ENCODE measurements around the gene OTUB2.
A peak's percentile ranks its signal among the peaks of the same experiment; 100 is the strongest.

The OTUB2 gene

DNA sequence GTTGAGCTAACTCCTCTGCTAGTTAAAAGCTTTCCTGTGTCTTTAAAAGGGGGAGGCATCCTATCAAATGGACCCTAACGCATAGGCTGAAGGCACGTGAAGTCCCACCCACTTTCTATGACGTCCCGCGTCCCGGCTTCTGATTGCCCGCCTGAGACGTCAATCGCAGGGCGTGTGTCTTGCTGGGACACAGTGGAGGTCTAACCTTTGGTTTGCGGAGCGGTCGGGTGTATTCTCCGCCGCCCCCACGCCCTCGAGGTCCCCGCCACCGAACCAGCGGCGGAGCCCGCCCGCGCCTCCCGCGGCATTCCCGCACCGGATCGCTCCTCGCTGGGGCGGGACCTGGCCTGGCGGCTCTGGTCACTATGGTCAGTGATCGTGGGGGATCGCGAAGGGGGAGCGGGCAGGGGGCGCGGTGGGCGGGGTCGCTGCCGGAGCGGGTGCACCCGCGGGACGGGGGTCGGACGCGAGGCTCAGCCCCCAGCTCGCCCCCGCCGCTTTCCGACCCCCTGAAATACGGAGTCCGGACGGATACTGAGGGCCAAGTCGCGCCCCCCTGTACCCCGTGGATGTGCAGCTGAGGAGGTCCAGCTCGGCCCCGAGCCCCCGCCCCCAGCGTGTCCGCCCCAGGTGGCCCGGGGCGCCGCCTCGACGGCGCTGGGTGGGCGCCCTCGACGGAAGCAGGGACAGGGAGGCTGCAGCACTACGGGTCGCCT is at the start of gene OTUB2:
Gene OTUB2, plus strand, starts transcription at position 168 of the 716 bp plus-strand sequence. Its CDS starts 198 bp downstream, at position 366.
- DNase-seq: peak; percentile 98

- DNase-seq: no peak
Measured at GRCh38 chr14:93976477-93977057, 49.6 kb upstream of the OTUB2 start, which contains the start of gene ASB2. ASB2 (minus strand) TSS chr14:93976570; CDS start chr14:93964539, 12,031 bp downstream.

- no peak for DNase-seq
Measured at GRCh38 chr14:93977171-93977570, 49.0 kb upstream of the OTUB2 start.

- no peak for DNase-seq
Measured at GRCh38 chr14:93977790-93978581, 48.2 kb upstream of the OTUB2 start.

- no peak for DNase-seq
Measured at GRCh38 chr14:93978735-93979134, 47.4 kb upstream of the OTUB2 start.

DNA sequence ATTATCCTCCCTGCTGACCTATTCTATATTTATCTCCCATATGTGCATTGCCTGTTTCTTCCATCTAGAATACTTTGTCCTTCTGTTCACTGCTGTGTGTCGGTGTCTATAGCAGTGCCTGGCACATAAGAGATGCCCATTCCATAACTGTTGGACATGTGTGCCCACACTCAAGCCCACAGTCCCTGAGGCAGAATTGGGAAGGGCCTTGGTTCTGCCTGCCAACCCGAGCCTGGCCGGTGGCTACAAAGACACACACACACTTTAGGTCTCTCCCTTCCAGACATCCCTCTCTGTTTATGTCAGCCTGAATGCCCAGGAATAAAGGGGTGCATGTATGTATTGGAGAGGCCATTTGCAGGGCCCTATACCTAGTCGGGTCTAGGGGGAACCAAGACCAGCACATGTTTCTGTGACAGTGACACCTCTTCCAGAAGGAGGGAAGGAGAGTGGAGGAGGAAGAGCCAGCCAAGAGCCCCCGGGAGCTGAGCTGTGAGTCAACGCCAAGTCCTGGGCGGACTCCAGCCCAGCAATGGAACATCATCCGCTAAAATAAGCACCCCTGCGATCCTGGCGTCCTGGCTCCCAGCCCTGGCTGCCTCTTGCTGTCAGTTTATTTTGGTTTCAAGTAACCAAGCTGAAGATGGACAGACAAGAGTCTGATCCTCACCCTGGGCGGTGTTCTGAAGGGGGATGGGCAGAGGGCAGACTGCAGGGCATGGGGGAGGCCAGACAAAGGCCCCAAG is 45.5 kb upstream of the OTUB2 start:
- DNase-seq: no peak

- DNase-seq: no peak
Measured at GRCh38 chr14:93981316-93982229, 44.6 kb upstream of the OTUB2 start.

- peak; percentile 35 for DNase-seq
Measured at GRCh38 chr14:93982230-93983007, 43.7 kb upstream of the OTUB2 start.

- no peak for DNase-seq
Measured at GRCh38 chr14:93984070-93984469, 42.1 kb upstream of the OTUB2 start.

DNA sequence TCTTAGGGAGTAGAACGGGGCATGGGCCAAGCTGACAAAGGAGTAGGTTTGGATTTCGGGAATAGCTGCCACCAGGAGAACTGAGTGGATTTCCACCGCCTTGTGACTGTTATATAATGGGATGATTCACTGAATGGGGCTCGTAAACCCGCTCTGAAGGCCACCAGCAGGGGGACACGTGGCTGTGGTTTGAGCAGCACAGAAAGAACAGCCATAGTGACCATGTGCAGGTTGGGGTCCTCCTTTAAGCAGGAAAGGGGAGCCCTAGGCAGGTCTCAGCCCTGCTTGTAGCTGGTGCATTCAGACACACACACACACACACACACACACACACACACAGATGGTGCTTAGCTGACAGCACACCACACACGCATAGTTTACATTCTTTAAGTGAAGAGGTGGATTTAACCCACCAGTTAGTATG is 41.1 kb upstream of the OTUB2 start:
- DNase-seq: no peak

DNA sequence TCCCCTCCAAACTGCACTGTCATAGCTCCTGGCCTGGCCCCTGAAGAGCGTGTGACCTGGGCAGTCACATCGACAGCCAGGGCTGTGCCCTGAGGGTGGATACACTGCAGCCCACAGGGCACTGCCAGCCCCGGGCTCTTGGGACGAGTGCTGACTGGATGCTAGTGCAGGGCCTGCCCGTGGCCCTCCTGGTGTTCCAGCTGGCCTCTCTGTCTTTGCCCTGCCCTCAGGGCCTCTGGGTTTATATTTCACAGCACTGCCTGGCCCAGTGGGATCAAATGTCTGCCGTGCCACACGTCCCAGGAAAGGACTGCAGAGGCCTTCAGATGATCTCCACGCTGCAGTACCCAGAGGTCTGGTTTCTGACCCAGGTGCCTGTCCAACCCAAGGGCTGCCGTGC is 39.2 kb upstream of the OTUB2 start:
- DNase-seq: peak; percentile 32

DNA sequence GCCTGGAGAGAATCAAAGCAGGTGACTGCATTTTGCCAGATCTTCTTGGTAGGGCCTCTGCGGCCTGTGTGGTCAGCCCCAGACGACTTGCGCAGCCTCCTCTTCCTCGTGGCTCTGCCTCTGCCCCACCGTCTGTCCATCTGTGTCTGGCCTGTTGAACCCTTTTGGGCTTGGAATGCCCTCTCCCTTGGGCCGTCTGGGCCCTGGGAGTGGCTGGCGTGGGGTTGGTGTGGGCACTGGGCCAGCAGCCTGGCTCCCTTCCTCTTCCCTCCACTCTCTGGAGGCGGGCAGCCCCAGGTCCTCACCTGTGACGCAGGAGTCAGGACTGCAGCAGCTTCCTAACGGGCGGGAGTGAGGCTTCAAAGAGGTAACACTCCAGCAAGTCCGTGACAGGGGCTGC is 38.8 kb upstream of the OTUB2 start:
- DNase-seq: no peak

DNA sequence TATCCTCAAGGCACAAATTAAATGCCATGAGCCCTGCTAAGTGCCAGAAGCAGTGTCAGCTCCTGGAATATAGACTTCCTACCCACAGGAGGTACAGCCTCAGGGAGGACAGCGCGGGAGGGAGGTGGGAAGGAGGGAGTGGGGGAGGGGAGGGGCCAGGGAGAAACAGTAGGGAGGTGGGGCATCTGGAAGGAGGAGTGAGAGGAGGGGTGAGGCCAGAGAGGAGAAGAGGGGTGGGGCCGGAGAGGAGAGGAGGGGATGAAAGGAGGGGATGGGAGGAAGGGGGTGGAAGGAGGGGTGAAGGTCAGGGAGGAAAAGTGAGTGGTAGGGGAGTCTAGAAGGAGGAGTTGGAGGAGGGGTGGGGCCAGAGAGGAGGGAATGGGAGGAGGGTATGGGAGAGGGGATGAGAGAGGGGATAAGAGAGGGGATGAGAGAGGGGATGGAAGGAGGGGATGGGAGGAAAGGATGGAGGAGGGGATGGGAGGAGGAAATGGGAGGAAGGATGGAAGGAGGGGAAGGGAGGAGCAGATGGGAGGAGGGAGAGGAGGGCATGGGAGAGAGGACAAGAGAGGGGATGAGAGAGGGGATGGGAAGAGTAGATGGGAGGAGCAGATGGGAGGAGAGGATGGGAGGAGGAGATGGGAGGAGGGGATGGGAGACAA is 38.2 kb upstream of the OTUB2 start:
- no peak for DNase-seq

- DNase-seq: no peak
Measured at GRCh38 chr14:93989939-93990338, 36.2 kb upstream of the OTUB2 start.

DNA sequence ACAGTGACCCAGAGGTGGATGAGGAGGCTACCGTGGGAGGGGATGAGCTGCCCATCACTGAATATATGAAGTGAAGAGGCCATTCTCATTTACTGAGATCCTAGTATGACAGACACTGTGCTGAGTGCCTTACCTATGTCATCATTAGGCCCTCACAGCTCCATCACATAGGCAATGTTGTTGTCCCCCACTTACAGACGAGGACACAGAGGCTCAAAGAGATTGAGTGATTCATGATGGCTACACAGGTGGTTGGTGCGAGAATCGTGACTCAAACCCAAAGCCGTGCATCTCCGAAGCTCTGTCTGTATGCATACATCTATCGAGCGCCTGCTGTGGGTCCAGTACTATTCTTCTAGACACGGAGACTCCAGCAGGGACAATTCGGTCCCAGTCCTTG is 34.9 kb upstream of the OTUB2 start:
- no peak for DNase-seq

DNA sequence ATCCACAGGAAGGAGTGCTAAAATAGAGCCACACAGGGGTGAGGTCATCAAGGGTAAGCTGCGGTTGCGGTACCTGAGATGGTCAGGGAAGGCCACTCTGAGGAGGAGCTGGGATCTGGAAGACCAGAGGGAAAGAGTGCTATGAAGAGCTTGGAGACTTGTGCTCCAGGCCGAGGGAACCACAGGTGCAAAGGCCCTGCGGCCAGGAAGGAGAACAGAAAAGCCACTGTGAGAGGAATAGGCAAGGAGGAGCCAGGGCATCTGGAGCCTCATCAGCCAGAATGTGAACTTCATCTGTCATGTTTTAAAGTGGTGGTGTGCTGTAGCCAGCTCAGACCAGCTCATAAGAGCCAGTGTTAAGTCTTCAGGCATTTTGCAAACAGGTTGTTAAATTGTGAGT is 34.5 kb upstream of the OTUB2 start:
- DNase-seq: no peak

- no peak for DNase-seq
Measured at GRCh38 chr14:93993382-93993781, 32.8 kb upstream of the OTUB2 start.

DNA sequence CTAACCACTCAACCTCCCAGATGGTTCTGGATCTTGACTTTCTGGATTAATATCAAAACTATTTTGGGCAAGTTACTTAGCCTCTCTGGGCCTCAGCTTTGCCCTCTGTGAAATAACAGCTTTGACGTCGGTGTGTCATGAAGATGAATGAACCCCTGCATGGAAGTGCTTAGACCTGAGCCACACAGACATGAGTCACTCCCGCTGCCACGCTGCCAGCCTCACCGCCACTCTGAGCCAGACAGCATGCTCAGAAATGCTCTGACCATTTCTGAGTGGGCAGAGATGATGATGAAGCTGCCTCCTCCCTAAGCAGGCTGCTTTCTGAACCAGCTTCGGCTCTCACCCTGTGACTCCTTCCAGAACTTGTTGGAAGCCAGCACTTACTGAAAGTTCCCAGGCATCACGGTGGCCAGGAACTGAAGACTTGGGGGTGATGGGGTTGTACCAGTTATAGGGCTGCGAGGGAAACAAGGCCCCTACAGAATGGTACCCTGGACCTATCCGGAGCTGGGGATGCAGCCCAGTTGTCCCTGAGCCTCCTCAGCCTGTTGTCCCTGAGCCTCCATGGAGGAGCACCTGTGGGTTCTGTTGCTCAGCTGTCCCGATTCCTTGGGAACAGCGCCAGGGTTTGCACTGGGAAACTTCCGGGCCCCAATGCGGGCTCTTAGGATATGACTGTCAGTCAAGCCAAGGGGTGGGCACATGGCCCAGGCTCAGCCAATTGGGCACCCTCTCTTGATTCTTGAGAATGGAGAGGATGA is 31.0 kb upstream of the OTUB2 start:
- no peak for DNase-seq

DNA sequence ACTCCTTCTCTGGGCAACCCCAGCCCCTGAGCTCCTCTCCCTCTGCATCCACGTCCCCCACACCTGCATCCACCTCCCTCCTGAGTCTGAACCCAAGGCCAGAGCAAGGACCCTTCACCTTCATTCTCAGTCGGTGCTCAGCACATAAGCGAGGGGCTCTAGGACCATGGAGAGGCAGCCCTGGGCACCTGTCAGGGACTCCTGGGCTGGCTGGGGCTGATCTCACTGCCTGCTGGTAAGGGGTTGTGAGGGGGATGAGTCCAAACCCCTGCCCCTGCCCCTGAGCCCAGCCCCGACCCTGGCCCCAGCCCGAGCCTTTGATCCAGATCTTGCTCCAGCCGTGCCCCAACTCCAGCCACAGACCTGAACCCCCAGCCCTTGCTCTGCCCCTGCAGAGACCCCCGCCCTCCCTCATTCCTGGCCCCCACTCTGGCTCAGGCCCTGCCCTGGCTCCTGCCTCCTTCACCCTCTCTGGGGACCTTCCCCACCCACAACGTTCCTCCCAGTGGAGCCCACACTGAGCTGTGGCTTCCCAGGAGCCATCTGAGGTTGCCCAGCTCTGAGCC is 29.9 kb upstream of the OTUB2 start:
- no peak for DNase-seq
